H9 (cell line): Measurements from ENCODE around the gene ZNF341. TPM values are rescaled to one million over a fixed set of nuclear protein-coding genes. Genes with fewer than 3 reads are reported as not detected.

Source experiments
- DNase-seq: peaks from one replicate; pipeline ENCODE4 v3.0.0-alpha.2; 2017
- H2AFZ ChIP-seq: one replicate; pipeline ENCODE4 v1.6.1; 2013; ENCODE audit warnings: mild to moderate bottlenecking, low read length, control low read depth, moderate library complexity
- H2AK5ac ChIP-seq: 2 replicates; pipeline ENCODE4 v1.6.1; 2013; ENCODE audit warnings: low read length, control low read depth, mixed read lengths; ENCODE audit not compliant: insufficient read length
- H2BK120ac ChIP-seq: one replicate; pipeline ENCODE4 v1.6.1; 2013; ENCODE audit warnings: low read depth, mild to moderate bottlenecking, low read length, control low read depth, inconsistent platforms; ENCODE audit not compliant: poor library complexity, severe bottlenecking
- H2BK12ac ChIP-seq: 2 replicates; pipeline ENCODE4 v1.6.1; 2013; ENCODE audit warnings: low read length, control low read depth, mixed read lengths, low read depth; ENCODE audit not compliant: insufficient read length
- H2BK15ac ChIP-seq: 2 replicates; pipeline ENCODE4 v1.6.1; 2013; ENCODE audit warnings: low read depth, low read length, control low read depth
- H2BK20ac ChIP-seq: one replicate; pipeline ENCODE4 v1.6.1; 2013; ENCODE audit warnings: low read depth, mild to moderate bottlenecking, low read length, control low read depth, inconsistent platforms; ENCODE audit not compliant: poor library complexity, severe bottlenecking
- H2BK5ac ChIP-seq: 2 replicates; pipeline ENCODE4 v1.6.1; 2013; ENCODE audit warnings: low read length, control low read depth, mixed read lengths; ENCODE audit not compliant: insufficient read length
- H3K14ac ChIP-seq: 2 replicates; pipeline ENCODE4 v1.6.1; 2013; ENCODE audit warnings: low read length, control low read depth; ENCODE audit not compliant: insufficient read depth
- H3K18ac ChIP-seq: 2 replicates; pipeline ENCODE4 v1.6.1; 2013; ENCODE audit warnings: low read depth, mild to moderate bottlenecking, mixed read lengths, low read length, control low read depth; ENCODE audit not compliant: insufficient read length
- H3K23ac ChIP-seq: 2 replicates; pipeline ENCODE4 v1.6.1; 2013; ENCODE audit warnings: low read length, control low read depth, mixed read lengths, low read depth; ENCODE audit not compliant: insufficient read length
- H3K23me2 ChIP-seq: 2 replicates; pipeline ENCODE4 v1.6.1; 2013; ENCODE audit warnings: low read depth, mild to moderate bottlenecking, mixed read lengths, low read length, control low read depth; ENCODE audit not compliant: insufficient read length, poor library complexity, severe bottlenecking
- H3K27ac ChIP-seq: 2 replicates; pipeline ENCODE4 v1.5.1; 2013; ENCODE audit warnings: low read length, control low read depth, mixed read lengths, low read depth; ENCODE audit not compliant: insufficient read length
- H3K27me3 ChIP-seq: 2 replicates; pipeline ENCODE4 v1.6.1; 2013; ENCODE audit warnings: low read length, control low read depth, inconsistent platforms; ENCODE audit not compliant: insufficient read depth
- H3K4ac ChIP-seq: 2 replicates; pipeline ENCODE4 v1.6.1; 2013; ENCODE audit warnings: low read depth, mild to moderate bottlenecking, control low read depth, inconsistent platforms, low read length, moderate library complexity
- H3K4me1 ChIP-seq: 2 replicates; pipeline ENCODE4 v1.6.1; 2013; ENCODE audit warnings: low read length, control low read depth, inconsistent platforms; ENCODE audit not compliant: insufficient read depth
- H3K4me2 ChIP-seq: 2 replicates; pipeline ENCODE4 v1.6.1; 2013; ENCODE audit warnings: low read length, control low read depth, mixed read lengths; ENCODE audit not compliant: insufficient read length, insufficient read depth
- H3K56ac ChIP-seq: 2 replicates; pipeline ENCODE4 v1.6.1; 2013; ENCODE audit warnings: low read depth, mild to moderate bottlenecking, mixed read lengths, low read length, control low read depth; ENCODE audit not compliant: insufficient read length
- H3K79me1 ChIP-seq: 2 replicates; pipeline ENCODE4 v1.6.1; 2013; ENCODE audit warnings: low read depth, mild to moderate bottlenecking, moderate library complexity, low read length, control low read depth, inconsistent platforms; ENCODE audit not compliant: insufficient read depth, poor library complexity, severe bottlenecking
- H3K79me2 ChIP-seq: 2 replicates; pipeline ENCODE4 v1.6.1; 2013; ENCODE audit warnings: low read length, control low read depth, inconsistent platforms; ENCODE audit not compliant: insufficient read depth
- H3K9ac ChIP-seq: 2 replicates; pipeline ENCODE4 v1.6.1; 2013; ENCODE audit warnings: low read length, control low read depth, mixed read lengths; ENCODE audit not compliant: insufficient read length; ENCODE audit errors: extremely low read depth
- H3K9me3 ChIP-seq: one replicate; pipeline ENCODE4 v1.6.1; 2013; ENCODE audit warnings: low read depth, low read length, inconsistent platforms; ENCODE audit not compliant: control insufficient read depth
- H3T11ph ChIP-seq: one replicate; pipeline ENCODE4 v1.6.1; 2013; ENCODE audit warnings: mild to moderate bottlenecking, low read length, control low read depth, inconsistent platforms
- H4K20me1 ChIP-seq: one replicate; pipeline ENCODE4 v1.6.1; 2013; ENCODE audit not compliant: control insufficient read depth, insufficient read length, insufficient read depth
- H4K5ac ChIP-seq: 2 replicates; pipeline ENCODE4 v1.6.1; 2013; ENCODE audit warnings: low read depth, mild to moderate bottlenecking, mixed read lengths, low read length, control low read depth; ENCODE audit not compliant: insufficient read length
- H4K8ac ChIP-seq: replicated peaks from 2 replicates; pipeline ENCODE4 v1.6.1; 2013; ENCODE audit warnings: low read length, control low read depth, mixed read lengths, low read depth; ENCODE audit not compliant: insufficient read length
- H4K91ac ChIP-seq: 2 replicates; pipeline ENCODE4 v1.6.1; 2013; ENCODE audit warnings: low read depth, mild to moderate bottlenecking, moderate library complexity, mixed read lengths, low read length, control low read depth; ENCODE audit not compliant: insufficient read length
- H3K27ac Mint-ChIP-seq, 3 experiments: 2 replicates in 2 of 3; 3 replicates in 1 of 3; pipeline ENCODE4 v1.8.0; 2020 to 2021; ENCODE audit warnings: mixed read lengths in 3 of 3, mild to moderate bottlenecking in 1 of 3, moderate library complexity in 1 of 3
- H3K27me3 Mint-ChIP-seq: 2 replicates; pipeline ENCODE4 v1.8.0; 2021; ENCODE audit warnings: low read depth, mild to moderate bottlenecking, moderate library complexity, mixed read lengths
- H3K36me3 Mint-ChIP-seq, 3 experiments: 2 replicates in 2 of 3; 3 replicates in 1 of 3; pipeline ENCODE4 v1.8.0; 2020 to 2021; ENCODE audit warnings: low read depth in 3 of 3, mixed read lengths in 3 of 3; ENCODE audit not compliant: insufficient read depth in 1 of 3
- H3K4me1 Mint-ChIP-seq, 2 experiments: 2 replicates each; pipeline ENCODE4 v1.8.0; 2020; ENCODE audit warnings: mixed read lengths in 2 of 2
- H3K4me3 Mint-ChIP-seq, 2 experiments: 2 replicates in 1 of 2; 3 replicates in 1 of 2; pipeline ENCODE4 v1.8.0; 2020 to 2021; ENCODE audit warnings: mild to moderate bottlenecking in 2 of 2, mixed read lengths in 2 of 2, moderate library complexity in 1 of 2
- H3K9me3 Mint-ChIP-seq, 2 experiments: 2 replicates in 1 of 2; 3 replicates in 1 of 2; pipeline ENCODE4 v1.8.0; 2020; ENCODE audit warnings: mild to moderate bottlenecking in 2 of 2, mixed read lengths in 2 of 2, moderate library complexity in 1 of 2
- WGBS: extraction: QIAGEN DNeasy Blood & Tissue Kit; methylation state at CpG from one replicate; pipeline ENCODE4 v1.1.7; 2013; ENCODE audit warnings: missing lambda C conversion rate, low lambda C conversion rate, mixed read lengths; ENCODE audit not compliant: insufficient read length; ENCODE audit errors: extremely low coverage; 5-methylcytosine and 5-hydroxymethylcytosine counted together
- total RNA-seq: library from RNA; stranded (reverse); gene quantifications from 2 replicates; pipeline ENCODE4 v1.2.1, GENCODE V29; 2021
- TF ChIP-seq, protein P1 (sequence below): fragments of 200-600 bp; sonication (generic); conservative IDR thresholded peaks from 3 replicates; pipeline ENCODE4 v1.8.0; 2021; ENCODE audit warnings: antibody characterized with exemption, mild to moderate bottlenecking

The ZNF341 gene
- total RNA-seq, 1 experiment from 2014 or later, result 5.2 TPM

DNA sequence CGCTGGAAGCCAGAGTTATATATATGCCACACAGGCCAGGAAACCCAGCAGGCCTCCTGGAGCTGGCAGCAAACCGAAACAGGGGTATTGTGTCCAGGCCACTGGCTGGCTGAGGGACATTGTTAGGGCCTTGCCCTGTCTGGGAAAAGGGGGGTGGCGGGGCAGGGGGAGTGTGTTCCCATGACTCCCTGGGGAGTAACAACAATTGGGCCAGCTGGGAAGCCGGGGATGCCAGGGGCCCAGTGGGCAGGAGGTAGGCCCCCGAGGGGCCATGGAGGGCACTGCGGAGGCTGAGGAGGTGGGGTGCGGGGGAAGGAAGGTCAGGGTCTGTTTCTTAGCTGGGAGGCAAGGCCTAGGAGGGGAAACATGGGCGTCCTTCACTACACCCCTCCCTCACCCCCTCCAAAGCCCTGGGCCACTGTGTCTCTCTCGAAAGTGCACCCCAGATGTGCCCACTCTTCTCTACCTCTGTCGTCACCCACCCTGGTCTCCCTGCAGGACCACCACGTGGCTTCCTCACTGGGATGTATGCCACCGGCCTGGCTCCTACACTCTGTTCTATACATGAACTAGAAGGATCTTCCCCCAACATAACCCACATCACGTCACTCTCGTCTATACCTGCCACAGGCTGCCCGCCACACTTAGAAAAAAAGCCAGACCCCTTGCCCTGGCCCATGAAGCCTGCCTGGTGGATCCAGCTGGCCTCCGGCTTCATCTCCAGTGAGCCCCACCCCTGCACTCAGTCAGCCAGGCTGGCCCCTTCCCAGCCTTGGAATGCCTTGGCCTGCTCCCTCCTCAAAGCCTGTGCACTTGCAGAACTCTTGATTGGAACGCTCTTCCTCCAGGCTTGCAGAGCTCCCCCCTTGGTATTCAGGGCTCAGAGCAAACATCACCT is 37.8 kb upstream of the ZNF341 start:
- H4K20me1 ChIP-seq, result no peaks in the 10 kb centered on the region
- no peak overlapping the region for H3K27ac ChIP-seq
- no peak overlapping the region for H2AFZ ChIP-seq
- no peak overlapping the region for H3K56ac ChIP-seq
- H3K27ac Mint-ChIP-seq, result peak overlapping the region in 2 of 3 experiments; percentile 53 to 84; a peak in 4 of 7 replicates
- no peak overlapping the region for H4K5ac ChIP-seq
- H2BK15ac ChIP-seq, result no peak overlapping the region
- no peaks in the 10 kb centered on the region for H3K79me2 ChIP-seq
- H3K27me3 ChIP-seq, result no peaks in the 10 kb centered on the region
- no peak overlapping the region for H3K9ac ChIP-seq
- H3K18ac ChIP-seq, result no peak overlapping the region
- H3T11ph ChIP-seq, result no peak overlapping the region
- TF ChIP-seq, protein P1, sequence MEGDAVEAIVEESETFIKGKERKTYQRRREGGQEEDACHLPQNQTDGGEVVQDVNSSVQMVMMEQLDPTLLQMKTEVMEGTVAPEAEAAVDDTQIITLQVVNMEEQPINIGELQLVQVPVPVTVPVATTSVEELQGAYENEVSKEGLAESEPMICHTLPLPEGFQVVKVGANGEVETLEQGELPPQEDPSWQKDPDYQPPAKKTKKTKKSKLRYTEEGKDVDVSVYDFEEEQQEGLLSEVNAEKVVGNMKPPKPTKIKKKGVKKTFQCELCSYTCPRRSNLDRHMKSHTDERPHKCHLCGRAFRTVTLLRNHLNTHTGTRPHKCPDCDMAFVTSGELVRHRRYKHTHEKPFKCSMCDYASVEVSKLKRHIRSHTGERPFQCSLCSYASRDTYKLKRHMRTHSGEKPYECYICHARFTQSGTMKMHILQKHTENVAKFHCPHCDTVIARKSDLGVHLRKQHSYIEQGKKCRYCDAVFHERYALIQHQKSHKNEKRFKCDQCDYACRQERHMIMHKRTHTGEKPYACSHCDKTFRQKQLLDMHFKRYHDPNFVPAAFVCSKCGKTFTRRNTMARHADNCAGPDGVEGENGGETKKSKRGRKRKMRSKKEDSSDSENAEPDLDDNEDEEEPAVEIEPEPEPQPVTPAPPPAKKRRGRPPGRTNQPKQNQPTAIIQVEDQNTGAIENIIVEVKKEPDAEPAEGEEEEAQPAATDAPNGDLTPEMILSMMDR, result peak; percentile 35; the same call in 2 of the 3 replicates
- no peaks in the 10 kb centered on the region for H3K9me3 ChIP-seq
- H3K4me1 Mint-ChIP-seq, result peaks cover 24 to 25% of the 10 kb centered on the region in 2 experiments
- WGBS, result no CpG with 5 or more reads among the region's 17 CpGs
- no peak overlapping the region for H2BK5ac ChIP-seq
- H2AK5ac ChIP-seq, result no peak overlapping the region
- H4K8ac ChIP-seq, result no peak overlapping the region
- H3K4me1 ChIP-seq, result no peaks in the 10 kb centered on the region
- H3K4ac ChIP-seq, result no peak overlapping the region
- no peak overlapping the region for H3K23ac ChIP-seq
- H3K23me2 ChIP-seq, result no peaks in the 10 kb centered on the region
- no peak overlapping the region for H3K14ac ChIP-seq
- H3K4me2 ChIP-seq, result no peak overlapping the region
- peaks cover 5 to 8% (median 5%) of the 10 kb centered on the region in 3 experiments; a peak in 5 of 7 replicates for H3K36me3 Mint-ChIP-seq
- no peak for DNase-seq
- H2BK20ac ChIP-seq, result no peak overlapping the region
- no peak overlapping the region for H2BK120ac ChIP-seq
- H3K27me3 Mint-ChIP-seq, result peaks cover 47% of the 10 kb centered on the region
- peaks cover 8 to 12% of the 10 kb centered on the region in 2 experiments for H3K9me3 Mint-ChIP-seq
- no peak overlapping the region for H2BK12ac ChIP-seq
- no peaks in the 10 kb centered on the region for H3K79me1 ChIP-seq
- H4K91ac ChIP-seq, result no peak overlapping the region
- no peak overlapping the region for H3K4me3 Mint-ChIP-seq
